ENCODE data around the gene POF1B. TPM values are rescaled to one million over a fixed set of nuclear protein-coding genes. Genes with fewer than 3 reads are reported as not detected.

Gene POF1B
- total RNA-seq, 1 donor from 2014 or later = not detected

GRCh38 chrX:85381602-85382001 is 2.1 kb upstream of the POF1B start:
- no peak overlapping the region for H3K27ac Mint-ChIP-seq (ENCODE audit: unreplicated experiment)
- H3K9me3 Mint-ChIP-seq (ENCODE audit: low read depth) = no peaks in the 10 kb centered on the region
- H3K4me3 Mint-ChIP-seq (ENCODE audit: unreplicated experiment) = no peak overlapping the region
- H3K36me3 Mint-ChIP-seq (ENCODE audit: low read depth) = no peaks in the 10 kb centered on the region
- no peaks in the 10 kb centered on the region for H3K27me3 Mint-ChIP-seq (ENCODE audit: low read depth)
- DNase-seq (ENCODE audit: low spot score) = no peak
- no peaks in the 10 kb centered on the region for H3K4me1 Mint-ChIP-seq (ENCODE audit: low read depth)
- TF ChIP-seq CTCF (IDR thresholded peaks at IDR 0.05) = no peak

GRCh38 chrX:85378461-85378860 is 1.0 kb downstream of the POF1B start:
- H3K36me3 Mint-ChIP-seq (ENCODE audit: low read depth) = no peaks in the 10 kb centered on the region
- H3K9me3 Mint-ChIP-seq (ENCODE audit: low read depth) = no peaks in the 10 kb centered on the region
- H3K4me3 Mint-ChIP-seq (ENCODE audit: unreplicated experiment) = no peak overlapping the region

GRCh38 chrX:85375333-85375738 is 4.1 kb downstream of the POF1B start:
- no peak for TF ChIP-seq CTCF (IDR thresholded peaks at IDR 0.05)
- H3K36me3 Mint-ChIP-seq (ENCODE audit: low read depth) = no peaks in the 10 kb centered on the region
- DNase-seq (ENCODE audit: low spot score) = no peak
- H3K27me3 Mint-ChIP-seq (ENCODE audit: low read depth) = no peaks in the 10 kb centered on the region
- H3K9me3 Mint-ChIP-seq (ENCODE audit: low read depth) = no peaks in the 10 kb centered on the region
- no peak overlapping the region for H3K4me3 Mint-ChIP-seq (ENCODE audit: unreplicated experiment)
- no peak overlapping the region for H3K27ac Mint-ChIP-seq (ENCODE audit: unreplicated experiment)
- H3K4me1 Mint-ChIP-seq (ENCODE audit: low read depth) = no peaks in the 10 kb centered on the region

More at GRCh38 chrX:85378461-85378860, 1.0 kb downstream of the POF1B start:
- DNase-seq (ENCODE audit: low spot score) = no peak
- Mint-ChIP-seq H3K27me3 (ENCODE audit: low read depth) (no peaks in the 10 kb centered on the region), H3K4me1 (ENCODE audit: low read depth) (no peaks in the 10 kb centered on the region), H3K27ac (ENCODE audit: unreplicated experiment) (no peak overlapping the region)
- no peak for TF ChIP-seq CTCF (IDR thresholded peaks at IDR 0.05)

- Mint-ChIP-seq H3K4me1 (ENCODE audit: low read depth) (no peaks in the 10 kb centered on the region), H3K27ac (ENCODE audit: unreplicated experiment) (no peak overlapping the region), H3K27me3 (ENCODE audit: low read depth) (no peaks in the 10 kb centered on the region), H3K9me3 (ENCODE audit: low read depth) (peaks cover 23% of the 10 kb centered on the region), H3K4me3 (ENCODE audit: unreplicated experiment) (no peak overlapping the region), H3K36me3 (ENCODE audit: low read depth) (no peaks in the 10 kb centered on the region)
- no peak for DNase-seq (ENCODE audit: low spot score)
- TF ChIP-seq CTCF (IDR thresholded peaks at IDR 0.05) = no peak
These were observed 14.0 kb downstream of the POF1B start for GRCh38 chrX:85365370-85365995.

- Mint-ChIP-seq H3K9me3 (ENCODE audit: low read depth) (peaks cover 19% of the 10 kb centered on the region), H3K4me3 (ENCODE audit: unreplicated experiment) (no peak overlapping the region), H3K27ac (ENCODE audit: unreplicated experiment) (no peak overlapping the region)
These were observed 20.4 kb downstream of the POF1B start for GRCh38 chrX:85359051-85359450.

More at GRCh38 chrX:85359051-85359450, 20.4 kb downstream of the POF1B start:
- TF ChIP-seq CTCF (IDR thresholded peaks at IDR 0.05) = no peak
- no peak for DNase-seq (ENCODE audit: low spot score)
- H3K36me3 Mint-ChIP-seq (ENCODE audit: low read depth) = no peaks in the 10 kb centered on the region
- H3K4me1 Mint-ChIP-seq (ENCODE audit: low read depth) = no peaks in the 10 kb centered on the region
- H3K27me3 Mint-ChIP-seq (ENCODE audit: low read depth) = no peaks in the 10 kb centered on the region
